Neural cell (in vitro differentiated cells): ENCODE data around the gene DISP3. TPM values are rescaled to one million over a fixed set of nuclear protein-coding genes. Genes with fewer than 3 reads are reported as not detected.

Experiments
- H2AFZ ChIP-seq: fragments of 200-600, 300-800 bp; sonication (generic), shearing (Covaris generic); 2 replicates; pipeline ENCODE4 v1.6.0; 2014; ENCODE audit warnings: low read depth, mild to moderate bottlenecking, antibody characterized with exemption, low read length, moderate library complexity
- H3F3A ChIP-seq: fragments of 200-600 bp; shearing (Covaris generic); 2 replicates; pipeline ENCODE4 v1.6.1; 2016; ENCODE audit warnings: mild to moderate bottlenecking, moderate library complexity, mixed read lengths, antibody characterized with exemption, low read length; ENCODE audit not compliant: insufficient read depth, poor library complexity, severe bottlenecking
- H3K27ac ChIP-seq: fragments of 200-600, 300-800 bp; sonication (generic), shearing (Covaris generic); 2 replicates; pipeline ENCODE4 v1.5.1; 2014; ENCODE audit warnings: mild to moderate bottlenecking, low read length, moderate library complexity
- H3K27me3 ChIP-seq: fragments of 300-800, 200-600 bp; sonication (generic), shearing (Covaris generic); 2 replicates; pipeline ENCODE4 v1.6.0; 2014; ENCODE audit warnings: mild to moderate bottlenecking, low read depth, low read length, moderate library complexity; ENCODE audit not compliant: insufficient read depth
- H3K36me3 ChIP-seq: fragments of 300-800, 200-600 bp; sonication (generic), shearing (Covaris generic); 2 replicates; pipeline ENCODE4 v1.5.1; 2014; ENCODE audit warnings: mild to moderate bottlenecking, antibody characterized with exemption, low read length, moderate library complexity; ENCODE audit not compliant: insufficient read depth
- H3K4me2 ChIP-seq: fragments of 300-800, 200-600 bp; sonication (generic), shearing (Covaris generic); 2 replicates; pipeline ENCODE4 v1.6.0; 2014; ENCODE audit warnings: mild to moderate bottlenecking, low read length
- H3K4me3 ChIP-seq: fragments of 300-800, 200-600 bp; sonication (generic), shearing (Covaris generic); 2 replicates; pipeline ENCODE4 v1.5.1; 2014; ENCODE audit warnings: mild to moderate bottlenecking, low read length, moderate library complexity
- H3K79me2 ChIP-seq: fragments of 200-600 bp; shearing (Covaris generic); replicated peaks from 2 replicates; pipeline ENCODE4 v1.6.0; 2014; ENCODE audit warnings: mild to moderate bottlenecking, low read length, moderate library complexity; ENCODE audit not compliant: insufficient read depth
- H3K9ac ChIP-seq: fragments of 300-800, 200-600 bp; sonication (generic), shearing (Covaris generic); 2 replicates; pipeline ENCODE4 v1.6.1; 2016; ENCODE audit warnings: mild to moderate bottlenecking, low read length, mixed read lengths
- H3K9me2 ChIP-seq: fragments of 200-600 bp; shearing (Covaris generic); 2 replicates; pipeline ENCODE4 v1.6.1; 2016; ENCODE audit warnings: mild to moderate bottlenecking, low read length, mixed read lengths; ENCODE audit not compliant: insufficient read depth
- H3K9me3 ChIP-seq: fragments of 200-600, 300-800 bp; sonication (generic), shearing (Covaris generic); 2 replicates; pipeline ENCODE4 v1.6.1; 2016; ENCODE audit warnings: mild to moderate bottlenecking, mixed run types, low read length, moderate library complexity, mixed read lengths
- H4K20me1 ChIP-seq: fragments of 200-600 bp; shearing (Covaris generic); 2 replicates; pipeline ENCODE4 v1.6.1; 2016; ENCODE audit warnings: mild to moderate bottlenecking, mixed run types; ENCODE audit not compliant: insufficient read depth
- EP300 ChIP-seq: fragments of 450-650 bp; conservative IDR thresholded peaks from 2 replicates; pipeline ENCODE4 v1.6.1; 2014; ENCODE audit warnings: antibody characterized with exemption, mild to moderate bottlenecking, moderate library complexity; ENCODE audit not compliant: poor library complexity, severe bottlenecking
- EZH2 ChIP-seq: fragments of 200-600, 300-800 bp; shearing (Covaris generic), sonication (generic); IDR thresholded peaks from 2 replicates; pipeline ENCODE4 v1.6.1; 2014; ENCODE audit warnings: antibody characterized with exemption, low read length, borderline replicate concordance, mild to moderate bottlenecking; ENCODE audit not compliant: insufficient read depth, poor library complexity, severe bottlenecking
- MXI1 ChIP-seq: fragments of 450-650 bp; conservative IDR thresholded peaks from 2 replicates; pipeline ENCODE4 v1.6.1; 2014; ENCODE audit warnings: antibody characterized with exemption, mild to moderate bottlenecking; ENCODE audit not compliant: poor library complexity, severe bottlenecking
- POLR2AphosphoS5 ChIP-seq: IDR thresholded peaks from 2 replicates; pipeline ENCODE4 v1.6.1; 2012
- RAD21 ChIP-seq: fragments of 450-650 bp; conservative IDR thresholded peaks from 2 replicates; pipeline ENCODE4 v1.6.1; 2014; ENCODE audit warnings: antibody characterized with exemption, mild to moderate bottlenecking, moderate library complexity
- SMC3 ChIP-seq: fragments of 450-650 bp; conservative IDR thresholded peaks from 2 replicates; pipeline ENCODE4 v1.6.1; 2014; ENCODE audit warnings: antibody characterized with exemption, mild to moderate bottlenecking, moderate library complexity; ENCODE audit not compliant: poor library complexity
- TAF1 ChIP-seq: IDR thresholded peaks from 2 replicates; pipeline ENCODE4 v1.6.1; 2012; ENCODE audit warnings: low read depth
- polyA plus RNA-seq: library from polyadenylated mRNA; depleted of rRNA; stranded (reverse); fragments of >200 nt; gene quantifications from 2 replicates; pipeline ENCODE4 v1.2.3, GENCODE V29; 2014
- TF ChIP-seq, protein P1 (sequence below): IDR thresholded peaks from 2 replicates; pipeline ENCODE4 v1.6.1; 2012; ENCODE audit warnings: borderline replicate concordance
- TF ChIP-seq, protein P2 (sequence below): fragments of 450-650 bp; IDR thresholded peaks from 2 replicates; pipeline ENCODE4 v1.5.1; 2014; ENCODE audit warnings: antibody characterized with exemption, mild to moderate bottlenecking, moderate library complexity; ENCODE audit not compliant: poor library complexity, severe bottlenecking

Gene DISP3
- polyA plus RNA-seq, 1 donor from 2014 or later: 14.9 TPM

DNA sequence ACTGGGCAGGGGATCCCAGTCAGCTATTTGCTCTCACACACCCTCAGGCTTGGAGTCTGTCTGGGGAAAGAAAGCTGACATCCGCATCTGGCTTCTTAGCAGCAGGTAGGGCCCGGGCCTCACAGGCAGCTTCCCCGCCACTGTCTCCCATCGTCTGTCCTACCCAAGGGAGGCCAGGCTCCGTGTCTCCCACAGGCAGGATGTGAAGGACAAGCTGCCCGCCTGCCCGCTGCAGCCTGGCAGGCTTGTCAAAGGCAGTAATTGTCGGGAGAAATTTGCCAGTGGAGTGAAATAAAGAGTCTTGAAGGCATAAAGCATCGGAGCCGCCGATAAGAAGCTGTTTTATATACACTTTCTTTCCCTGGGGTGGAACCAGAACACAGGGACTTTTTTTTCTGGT is 44.0 kb upstream of the DISP3 start:
- peak overlapping the region; percentile 16 for H3K9ac ChIP-seq
- no peaks in the 10 kb centered on the region for H3K9me3 ChIP-seq
- H4K20me1 ChIP-seq: no peaks in the 10 kb centered on the region
- H2AFZ ChIP-seq: no peak overlapping the region
- H3K9me2 ChIP-seq: no peaks in the 10 kb centered on the region
- no peak overlapping the region for H3K4me2 ChIP-seq
- H3K36me3 ChIP-seq: no peaks in the 10 kb centered on the region
- no peaks in the 10 kb centered on the region for H3F3A ChIP-seq
- TF ChIP-seq, protein P1, sequence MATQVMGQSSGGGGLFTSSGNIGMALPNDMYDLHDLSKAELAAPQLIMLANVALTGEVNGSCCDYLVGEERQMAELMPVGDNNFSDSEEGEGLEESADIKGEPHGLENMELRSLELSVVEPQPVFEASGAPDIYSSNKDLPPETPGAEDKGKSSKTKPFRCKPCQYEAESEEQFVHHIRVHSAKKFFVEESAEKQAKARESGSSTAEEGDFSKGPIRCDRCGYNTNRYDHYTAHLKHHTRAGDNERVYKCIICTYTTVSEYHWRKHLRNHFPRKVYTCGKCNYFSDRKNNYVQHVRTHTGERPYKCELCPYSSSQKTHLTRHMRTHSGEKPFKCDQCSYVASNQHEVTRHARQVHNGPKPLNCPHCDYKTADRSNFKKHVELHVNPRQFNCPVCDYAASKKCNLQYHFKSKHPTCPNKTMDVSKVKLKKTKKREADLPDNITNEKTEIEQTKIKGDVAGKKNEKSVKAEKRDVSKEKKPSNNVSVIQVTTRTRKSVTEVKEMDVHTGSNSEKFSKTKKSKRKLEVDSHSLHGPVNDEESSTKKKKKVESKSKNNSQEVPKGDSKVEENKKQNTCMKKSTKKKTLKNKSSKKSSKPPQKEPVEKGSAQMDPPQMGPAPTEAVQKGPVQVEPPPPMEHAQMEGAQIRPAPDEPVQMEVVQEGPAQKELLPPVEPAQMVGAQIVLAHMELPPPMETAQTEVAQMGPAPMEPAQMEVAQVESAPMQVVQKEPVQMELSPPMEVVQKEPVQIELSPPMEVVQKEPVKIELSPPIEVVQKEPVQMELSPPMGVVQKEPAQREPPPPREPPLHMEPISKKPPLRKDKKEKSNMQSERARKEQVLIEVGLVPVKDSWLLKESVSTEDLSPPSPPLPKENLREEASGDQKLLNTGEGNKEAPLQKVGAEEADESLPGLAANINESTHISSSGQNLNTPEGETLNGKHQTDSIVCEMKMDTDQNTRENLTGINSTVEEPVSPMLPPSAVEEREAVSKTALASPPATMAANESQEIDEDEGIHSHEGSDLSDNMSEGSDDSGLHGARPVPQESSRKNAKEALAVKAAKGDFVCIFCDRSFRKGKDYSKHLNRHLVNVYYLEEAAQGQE: no peak
- TF ChIP-seq EZH2 (no peak), RAD21 (no peak), POLR2AphosphoS5 (no peak), TAF1 (no peak)
- no peaks in the 10 kb centered on the region for H3K79me2 ChIP-seq
- no peaks in the 10 kb centered on the region for H3K27me3 ChIP-seq
- no peak overlapping the region for H3K27ac ChIP-seq
- H3K4me3 ChIP-seq: no peak overlapping the region

DNA sequence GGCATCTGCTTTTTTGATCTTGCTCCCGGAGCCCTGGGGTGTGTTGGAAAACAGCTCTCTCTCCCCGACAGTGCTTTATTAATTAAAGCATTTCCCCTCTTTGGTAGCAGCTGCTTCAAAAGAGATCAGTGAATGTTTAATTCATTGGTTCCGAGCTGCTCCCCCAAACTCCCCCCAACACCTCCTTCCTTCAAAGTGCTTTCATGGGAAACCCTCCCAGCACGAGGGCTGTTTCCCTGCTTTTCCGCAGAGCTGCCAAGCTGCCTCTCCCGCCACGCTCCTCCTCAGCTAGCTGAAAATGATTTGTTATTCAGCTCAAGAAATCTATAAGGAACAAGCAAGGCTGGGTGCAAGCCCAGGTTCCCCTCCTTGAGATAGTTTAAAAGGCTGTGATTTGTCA is 40.0 kb upstream of the DISP3 start:
- Histone ChIP-seq H3K4me2 (no peak overlapping the region), H3K27ac (peak overlapping the region; percentile 54), H2AFZ (no peak overlapping the region), H3K9me3 (no peaks in the 10 kb centered on the region), H4K20me1 (no peaks in the 10 kb centered on the region), H3K79me2 (no peaks in the 10 kb centered on the region), H3F3A (no peaks in the 10 kb centered on the region), H3K36me3 (no peaks in the 10 kb centered on the region), H3K27me3 (no peaks in the 10 kb centered on the region), H3K4me3 (no peak overlapping the region), H3K9me2 (no peaks in the 10 kb centered on the region), H3K9ac (peak overlapping the region; percentile 37)
- TF ChIP-seq, protein P2, sequence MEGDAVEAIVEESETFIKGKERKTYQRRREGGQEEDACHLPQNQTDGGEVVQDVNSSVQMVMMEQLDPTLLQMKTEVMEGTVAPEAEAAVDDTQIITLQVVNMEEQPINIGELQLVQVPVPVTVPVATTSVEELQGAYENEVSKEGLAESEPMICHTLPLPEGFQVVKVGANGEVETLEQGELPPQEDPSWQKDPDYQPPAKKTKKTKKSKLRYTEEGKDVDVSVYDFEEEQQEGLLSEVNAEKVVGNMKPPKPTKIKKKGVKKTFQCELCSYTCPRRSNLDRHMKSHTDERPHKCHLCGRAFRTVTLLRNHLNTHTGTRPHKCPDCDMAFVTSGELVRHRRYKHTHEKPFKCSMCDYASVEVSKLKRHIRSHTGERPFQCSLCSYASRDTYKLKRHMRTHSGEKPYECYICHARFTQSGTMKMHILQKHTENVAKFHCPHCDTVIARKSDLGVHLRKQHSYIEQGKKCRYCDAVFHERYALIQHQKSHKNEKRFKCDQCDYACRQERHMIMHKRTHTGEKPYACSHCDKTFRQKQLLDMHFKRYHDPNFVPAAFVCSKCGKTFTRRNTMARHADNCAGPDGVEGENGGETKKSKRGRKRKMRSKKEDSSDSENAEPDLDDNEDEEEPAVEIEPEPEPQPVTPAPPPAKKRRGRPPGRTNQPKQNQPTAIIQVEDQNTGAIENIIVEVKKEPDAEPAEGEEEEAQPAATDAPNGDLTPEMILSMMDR: no peak
- TF ChIP-seq RAD21 (no peak), TAF1 (no peak), EP300 (no peak), POLR2AphosphoS5 (no peak), SMC3 (no peak), MXI1 (no peak), EZH2 (no peak)
- TF ChIP-seq, protein P1: no peak
